GM12878 (cell line): Measurements from ENCODE around the gene SFI1. TPM values are rescaled to one million over a fixed set of nuclear protein-coding genes. Genes with fewer than 3 reads are reported as not detected.

Experiments
- ATAC-seq: fragments of 200-7000 bp; cut with Tn5 transposase; 3 replicates; pipeline ENCODE4 v1.9.1; 2020; ENCODE audit warnings: mild to moderate bottlenecking, moderate library complexity
- BruUV-seq: library from RNA; stranded (reverse); fragments of 400-500 nt; replicated peaks from 2 replicates; lab custom pipeline; 2021; lab: Mats Ljungman, UMichigan
- CTCF ChIA-PET: fragments of 300-600 bp; sonication (Branson Sonifier 250); formaldehyde crosslinking; extraction: SDS; loops from one replicate; lab custom pipeline; 2021; ENCODE audit warnings: inconsistent platforms; lab: Yijun Ruan, JAX
- POLR2A ChIA-PET: fragments of 350-600 bp; formaldehyde crosslinking; extraction: SDS; loops from one replicate; lab custom pipeline; 2021; ENCODE audit warnings: inconsistent platforms; lab: Charles Lee
- RAD21 ChIA-PET: fragments of 300-600 bp; sonication (Branson Sonifier 250); formaldehyde crosslinking; loops from one replicate; lab custom pipeline; 2023; ENCODE audit warnings: antibody characterized with exemption; ENCODE audit not compliant: unreplicated experiment; lab: Charles Lee
- SMC1A ChIA-PET: fragments of 300-600 bp; sonication (Branson Sonifier 250); formaldehyde crosslinking; loops from one replicate; lab custom pipeline; 2023; ENCODE audit not compliant: unreplicated experiment, uncharacterized antibody; lab: Charles Lee
- DNase-seq: peaks from one replicate; pipeline ENCODE4 v3.0.0-alpha.2; 2011; ENCODE audit warnings: low read depth, low spot score
- FAIRE-seq: peaks from 3 replicates; lab custom pipeline; 2011; peaks lifted over from hg19 to GRCh38; lab: Jason Lieb, UNC
- H2AFZ ChIP-seq: 2 replicates; pipeline ENCODE4 v1.6.0; 2011; ENCODE audit warnings: low read depth, low read length, control low read depth; ENCODE audit not compliant: control insufficient read depth
- H3K27ac ChIP-seq: 2 replicates; pipeline ENCODE4 v1.5.1; 2011; ENCODE audit warnings: control low read depth; ENCODE audit not compliant: control insufficient read depth, insufficient read depth
- H3K27me3 ChIP-seq, 2 experiments: replicated peaks in 1 of 2; 2 replicates each; pipeline versions ENCODE4 v1.6.0 to v1.6.1; 2011; ENCODE audit warnings: low read length in 1 of 2; ENCODE audit not compliant: control insufficient read depth in 2 of 2, insufficient read depth in 2 of 2
- H3K36me3 ChIP-seq, 2 experiments: 2 replicates each; pipeline ENCODE4 v1.5.1; 2011; ENCODE audit warnings: low read length in 1 of 2; ENCODE audit not compliant: control insufficient read depth in 2 of 2, insufficient read depth in 2 of 2
- H3K4me1 ChIP-seq: 2 replicates; pipeline ENCODE4 v1.6.1; 2011; ENCODE audit warnings: mild to moderate bottlenecking, low read length, moderate library complexity, mixed read lengths; ENCODE audit not compliant: control insufficient read depth, insufficient read depth
- H3K4me2 ChIP-seq: 2 replicates; pipeline ENCODE4 v1.6.0; 2011; ENCODE audit warnings: control low read depth; ENCODE audit not compliant: control insufficient read depth, insufficient read depth
- H3K4me3 ChIP-seq: fragments of 200-600 bp; sonication (generic); 2 replicates; pipeline ENCODE4 v1.5.1; 2016
- H3K79me2 ChIP-seq: 2 replicates; pipeline ENCODE4 v1.6.0; 2011; ENCODE audit warnings: low read length; ENCODE audit not compliant: control insufficient read depth, insufficient read depth
- H3K9ac ChIP-seq: 2 replicates; pipeline ENCODE4 v1.8.0; 2011; ENCODE audit warnings: low read length, control low read depth, mixed read lengths; ENCODE audit not compliant: control insufficient read depth, insufficient read depth
- H3K9me3 ChIP-seq: replicated peaks from 3 replicates; pipeline ENCODE4 v1.5.1; 2011; ENCODE audit warnings: mild to moderate bottlenecking, low read length; ENCODE audit not compliant: control insufficient read depth, insufficient read depth
- H4K20me1 ChIP-seq: 2 replicates; pipeline ENCODE4 v1.6.0; 2011; ENCODE audit not compliant: control insufficient read depth, insufficient read depth
- BACH1 ChIP-seq: fragments of 450-650 bp; IDR thresholded peaks from 2 replicates; pipeline ENCODE4 v1.6.1; 2017; ENCODE audit warnings: mild to moderate bottlenecking, borderline replicate concordance
- BCL11A ChIP-seq: IDR thresholded peaks from 2 replicates; pipeline ENCODE4 v1.6.1; 2011; ENCODE audit warnings: low read depth, low read length
- CREM ChIP-seq: IDR thresholded peaks from 2 replicates; pipeline ENCODE4 v1.6.1; 2014; ENCODE audit warnings: antibody characterized with exemption, low read depth
- EED ChIP-seq: sonication (generic); IDR thresholded peaks from 2 replicates; pipeline ENCODE4 v1.6.1; 2016; ENCODE audit warnings: antibody characterized with exemption, low read depth
- ESRRA ChIP-seq: IDR thresholded peaks from 2 replicates; pipeline ENCODE4 v1.6.1; 2012; ENCODE audit warnings: mild to moderate bottlenecking, low read length, improper control_type of control experiment
- HDAC6 ChIP-seq: fragments of 200-600 bp; sonication (generic); IDR thresholded peaks from one replicate; pipeline ENCODE4 v1.8.0; 2017; ENCODE audit warnings: antibody characterized with exemption; ENCODE audit not compliant: unreplicated experiment
- IKZF1 ChIP-seq: fragments of 450-650 bp; conservative IDR thresholded peaks from 2 replicates; pipeline ENCODE4 v1.6.1; 2017; ENCODE audit warnings: antibody characterized with exemption, mild to moderate bottlenecking
- MXI1 ChIP-seq: fragments of 150-350 bp; IDR thresholded peaks from 2 replicates; pipeline ENCODE4 v1.6.1; 2011; ENCODE audit warnings: low read depth, mild to moderate bottlenecking, inconsistent platforms, low read length, improper control_type of control experiment
- NFIC ChIP-seq: IDR thresholded peaks from 2 replicates; pipeline ENCODE4 v1.6.1; 2012; ENCODE audit warnings: low read depth, mild to moderate bottlenecking, inconsistent platforms, low read length, moderate library complexity
- RUNX3 ChIP-seq: IDR thresholded peaks from 2 replicates; pipeline ENCODE4 v1.6.1; 2012; ENCODE audit warnings: low read length, inconsistent platforms
- TBL1XR1 ChIP-seq: IDR thresholded peaks from 2 replicates; pipeline ENCODE4 v1.6.1; 2012; ENCODE audit warnings: low read depth, low read length, improper control_type of control experiment
- TCF7 ChIP-seq: IDR thresholded peaks from 2 replicates; pipeline ENCODE4 v1.6.1; 2014; ENCODE audit warnings: antibody characterized with exemption, borderline replicate concordance
- WGBS: methylation state at CpG from one replicate; pipeline ENCODE4 v1.1.6; 2016; ENCODE audit warnings: low lambda C conversion rate; ENCODE audit not compliant: insufficient replicate concordance, insufficient coverage; ENCODE audit errors: missing lambda C conversion rate; 5-methylcytosine and 5-hydroxymethylcytosine counted together
- in situ Hi-C: fragments of 300-500 bp; cut with MboI; formaldehyde crosslinking; loops from 9 replicates; pipeline ENCODE4 v1.14.3; 2018; ENCODE audit warnings: mixed read lengths
- intact Hi-C: fragments of 100-400 bp; cut with micrococcal nuclease; formaldehyde crosslinking; loops from one replicate; pipeline ENCODE4 v1.14.2; 2022; ENCODE audit not compliant: unreplicated experiment
- polyA plus RNA-seq, 11 experiments: library from polyadenylated mRNA; depleted of rRNA in 4 of 11; unstranded in 6 of 11; stranded (reverse) in 5 of 11; fragments of >200 nt; fragmentation: Nextera tagmentation in 4 of 11; fragmentation: Illumina TruSeq in 1 of 11; extraction: Ambion mirVana in 4 of 11; extraction: Trizol in 1 of 11; gene quantifications; 1 replicate in 1 of 11; 2 replicates in 10 of 11; pipeline versions ENCODE4 v1.2.1 to v1.2.3, GENCODE V29; 2011 to 2016; ENCODE audit warnings: inconsistent platforms in 2 of 11, missing spikeins in 2 of 11, low read depth in 1 of 11
- total RNA-seq, 4 experiments: library from RNA; depleted of rRNA in 3 of 4; stranded (reverse); fragments of >200 nt in 3 of 4; fragmentation: Illumina TruSeq in 1 of 4; extraction: Trizol in 1 of 4; gene quantifications; 2 replicates each; pipeline versions ENCODE4 v1.2.1 to v1.2.3, GENCODE V29; 2013 to 2021
- TF ChIP-seq, protein P1 (sequence below): fragments of 450-650 bp; IDR thresholded peaks from 2 replicates; pipeline ENCODE4 v1.6.1; 2017; ENCODE audit warnings: mild to moderate bottlenecking, low read depth, inconsistent platforms; ENCODE audit not compliant: poor library complexity, severe bottlenecking
- TF ChIP-seq, protein P2 (sequence below): IDR thresholded peaks from 2 replicates; pipeline ENCODE4 v1.6.1; 2012; ENCODE audit warnings: improper control_type of control experiment, low read depth, low read length; ENCODE audit not compliant: insufficient replicate concordance

SFI1 gene
- total and polyA plus RNA-seq, 10 of the 15 experiments (the other 5 are each of a cell fraction or from before 2014, with no cell fraction given) = 6.3 to 70.1 (median 30.4) TPM

- Histone ChIP-seq H3K4me2 (peak overlapping the region; percentile 53; the same call in 1 of the 2 replicates), H3K27ac (peak overlapping the region; percentile 75), H3K79me2 (peaks cover 28% of the 10 kb centered on the region), H3K9ac (no peak overlapping the region; the same call in 1 of the 2 replicates), H3K4me3 (no peak overlapping the region), H3K36me3 (peaks cover 1 to 12% of the 10 kb centered on the region in 2 experiments; a peak in 3 of 4 replicates), H4K20me1 (no peaks in the 10 kb centered on the region), H3K27me3 (no peaks in the 10 kb centered on the region), H3K4me1 (peaks cover 29% of the 10 kb centered on the region), H2AFZ (no peak overlapping the region), H3K9me3 (no peaks in the 10 kb centered on the region)
- ATAC-seq (peak; percentile 80), FAIRE-seq (peak; percentile 86), DNase-seq (no peak)
- POLR2A ChIA-PET = interaction anchor here (0.6 to 2.3 kb wide), 4 partner anchors 8 to 101 kb away, joined by 6 to 9 read pairs (median 8); no protein-coding TSS in a partner anchor
- intact Hi-C loops (no loop called here), in situ Hi-C loops (no loop called here)
- RAD21 ChIA-PET = interaction anchor here (1.1 to 1.6 kb wide), 4 partner anchors 9 to 15 kb away, joined by 3 to 9 read pairs (median 6); partner anchors contain the start of gene PISD
- CTCF ChIA-PET = interaction anchor here (1.2 to 1.8 kb wide), 5 partner anchors 9 to 619 kb away, joined by 3 to 6 read pairs (median 4); no protein-coding TSS in a partner anchor
- SMC1A ChIA-PET = interaction anchor here (0.8 to 2.2 kb wide), 4 partner anchors 9 to 19 kb away, joined by 3 to 12 read pairs (median 8); partner anchors contain the start of gene PISD
- 29% methylated on average over 6 of the region's 6 CpGs for WGBS
- BruUV-seq = TSS peak; percentile 47
- TF ChIP-seq NFIC (peak; percentile 78), ESRRA (peak; percentile 93; the same call in 1 of the 2 replicates), TCF7 (peak; percentile 38; the same call in 1 of the 2 replicates), BACH1 (0 out of 2 replicates have a peak, but pooled peaks have one; percentile 47), BCL11A (peak; percentile 25; the same call in 1 of the 2 replicates), RUNX3 (peak; percentile 50; the same call in 1 of the 2 replicates), CREM (0 out of 2 replicates have a peak, but pooled peaks have one; percentile 64), MXI1 (peak; percentile 60; the same call in 1 of the 2 replicates), HDAC6 (no peak), EED (peak; percentile 80), IKZF1 (peak; percentile 93), TBL1XR1 (no peak)
- TF ChIP-seq, protein P1, sequence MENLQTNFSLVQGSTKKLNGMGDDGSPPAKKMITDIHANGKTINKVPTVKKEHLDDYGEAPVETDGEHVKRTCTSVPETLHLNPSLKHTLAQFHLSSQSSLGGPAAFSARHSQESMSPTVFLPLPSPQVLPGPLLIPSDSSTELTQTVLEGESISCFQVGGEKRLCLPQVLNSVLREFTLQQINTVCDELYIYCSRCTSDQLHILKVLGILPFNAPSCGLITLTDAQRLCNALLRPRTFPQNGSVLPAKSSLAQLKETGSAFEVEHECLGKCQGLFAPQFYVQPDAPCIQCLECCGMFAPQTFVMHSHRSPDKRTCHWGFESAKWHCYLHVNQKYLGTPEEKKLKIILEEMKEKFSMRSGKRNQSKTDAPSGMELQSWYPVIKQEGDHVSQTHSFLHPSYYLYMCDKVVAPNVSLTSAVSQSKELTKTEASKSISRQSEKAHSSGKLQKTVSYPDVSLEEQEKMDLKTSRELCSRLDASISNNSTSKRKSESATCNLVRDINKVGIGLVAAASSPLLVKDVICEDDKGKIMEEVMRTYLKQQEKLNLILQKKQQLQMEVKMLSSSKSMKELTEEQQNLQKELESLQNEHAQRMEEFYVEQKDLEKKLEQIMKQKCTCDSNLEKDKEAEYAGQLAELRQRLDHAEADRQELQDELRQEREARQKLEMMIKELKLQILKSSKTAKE = peak; percentile 76
- TF ChIP-seq, protein P2, sequence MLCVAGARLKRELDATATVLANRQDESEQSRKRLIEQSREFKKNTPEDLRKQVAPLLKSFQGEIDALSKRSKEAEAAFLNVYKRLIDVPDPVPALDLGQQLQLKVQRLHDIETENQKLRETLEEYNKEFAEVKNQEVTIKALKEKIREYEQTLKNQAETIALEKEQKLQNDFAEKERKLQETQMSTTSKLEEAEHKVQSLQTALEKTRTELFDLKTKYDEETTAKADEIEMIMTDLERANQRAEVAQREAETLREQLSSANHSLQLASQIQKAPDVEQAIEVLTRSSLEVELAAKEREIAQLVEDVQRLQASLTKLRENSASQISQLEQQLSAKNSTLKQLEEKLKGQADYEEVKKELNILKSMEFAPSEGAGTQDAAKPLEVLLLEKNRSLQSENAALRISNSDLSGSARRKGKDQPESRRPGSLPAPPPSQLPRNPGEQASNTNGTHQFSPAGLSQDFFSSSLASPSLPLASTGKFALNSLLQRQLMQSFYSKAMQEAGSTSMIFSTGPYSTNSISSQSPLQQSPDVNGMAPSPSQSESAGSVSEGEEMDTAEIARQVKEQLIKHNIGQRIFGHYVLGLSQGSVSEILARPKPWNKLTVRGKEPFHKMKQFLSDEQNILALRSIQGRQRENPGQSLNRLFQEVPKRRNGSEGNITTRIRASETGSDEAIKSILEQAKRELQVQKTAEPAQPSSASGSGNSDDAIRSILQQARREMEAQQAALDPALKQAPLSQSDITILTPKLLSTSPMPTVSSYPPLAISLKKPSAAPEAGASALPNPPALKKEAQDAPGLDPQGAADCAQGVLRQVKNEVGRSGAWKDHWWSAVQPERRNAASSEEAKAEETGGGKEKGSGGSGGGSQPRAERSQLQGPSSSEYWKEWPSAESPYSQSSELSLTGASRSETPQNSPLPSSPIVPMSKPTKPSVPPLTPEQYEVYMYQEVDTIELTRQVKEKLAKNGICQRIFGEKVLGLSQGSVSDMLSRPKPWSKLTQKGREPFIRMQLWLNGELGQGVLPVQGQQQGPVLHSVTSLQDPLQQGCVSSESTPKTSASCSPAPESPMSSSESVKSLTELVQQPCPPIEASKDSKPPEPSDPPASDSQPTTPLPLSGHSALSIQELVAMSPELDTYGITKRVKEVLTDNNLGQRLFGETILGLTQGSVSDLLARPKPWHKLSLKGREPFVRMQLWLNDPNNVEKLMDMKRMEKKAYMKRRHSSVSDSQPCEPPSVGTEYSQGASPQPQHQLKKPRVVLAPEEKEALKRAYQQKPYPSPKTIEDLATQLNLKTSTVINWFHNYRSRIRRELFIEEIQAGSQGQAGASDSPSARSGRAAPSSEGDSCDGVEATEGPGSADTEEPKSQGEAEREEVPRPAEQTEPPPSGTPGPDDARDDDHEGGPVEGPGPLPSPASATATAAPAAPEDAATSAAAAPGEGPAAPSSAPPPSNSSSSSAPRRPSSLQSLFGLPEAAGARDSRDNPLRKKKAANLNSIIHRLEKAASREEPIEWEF = peak; percentile 74
Observed at GRCh38 chr22:31646186-31647019, 150.1 kb downstream of the SFI1 start.
